BLaER1 (cell line): Measurements from ENCODE around the gene EEA1.

ENCODE experiments used
- H3K27ac ChIP-seq: shearing (Covaris generic); formaldehyde crosslinking; 2 replicates; pipeline ENCODE4 v1.8.1; 2022
- H3K27me3 ChIP-seq: shearing (Covaris generic); formaldehyde crosslinking; 2 replicates; pipeline ENCODE4 v1.8.1; 2022
- H3K36me3 ChIP-seq: shearing (Covaris generic); formaldehyde crosslinking; 2 replicates; pipeline ENCODE4 v1.8.1; 2022
- H3K4me1 ChIP-seq: shearing (Covaris generic); formaldehyde crosslinking; 2 replicates; pipeline ENCODE4 v1.8.1; 2022
- H3K4me2 ChIP-seq: shearing (Covaris generic); formaldehyde crosslinking; 2 replicates; pipeline ENCODE4 v1.8.1; 2022
- H3K4me3 ChIP-seq: shearing (Covaris generic); formaldehyde crosslinking; 2 replicates; pipeline ENCODE4 v1.8.1; 2022
- H3K9ac ChIP-seq: shearing (Covaris generic); formaldehyde crosslinking; 2 replicates; pipeline ENCODE4 v1.8.1; 2022
- H3K9me3 ChIP-seq: shearing (Covaris generic); formaldehyde crosslinking; 2 replicates; pipeline ENCODE4 v1.8.1; 2022
- H4K20me1 ChIP-seq: shearing (Covaris generic); formaldehyde crosslinking; 2 replicates; pipeline ENCODE4 v1.8.1; 2022
- Cebpa-rat ChIP-seq: shearing (Covaris generic); IDR thresholded peaks from 2 replicates; pipeline ENCODE4 v1.8.1; 2022

EEA1 gene

GRCh38 chr12:92921877-92922276 lies 7.2 kb downstream of the EEA1 start:
- Histone ChIP-seq H3K9ac (no peak overlapping the region), H3K4me1 (peaks cover 11% of the 10 kb centered on the region), H3K27me3 (no peaks in the 10 kb centered on the region), H3K9me3 (peaks cover 17% of the 10 kb centered on the region), H3K27ac (no peak overlapping the region), H3K4me2 (no peak overlapping the region), H3K36me3 (peaks cover 10% of the 10 kb centered on the region), H4K20me1 (peaks cover 22% of the 10 kb centered on the region), H3K4me3 (no peak overlapping the region)
- TF ChIP-seq Cebpa-rat: no peak

- Histone ChIP-seq H3K27ac (no peak overlapping the region), H3K9me3 (peaks cover 32% of the 10 kb centered on the region), H3K4me1 (no peaks in the 10 kb centered on the region), H3K4me3 (no peak overlapping the region), H3K36me3 (peaks cover 24% of the 10 kb centered on the region; the same call in 1 of the 2 replicates), H4K20me1 (peaks cover 9% of the 10 kb centered on the region; the same call in 1 of the 2 replicates), H3K4me2 (no peak overlapping the region), H3K9ac (no peak overlapping the region), H3K27me3 (no peaks in the 10 kb centered on the region)
- TF ChIP-seq Cebpa-rat: no peak
Observed at GRCh38 chr12:92915365-92915764, 13.7 kb downstream of the EEA1 start.

- no peak for TF ChIP-seq Cebpa-rat
- Histone ChIP-seq H3K4me1 (no peaks in the 10 kb centered on the region), H3K27me3 (no peaks in the 10 kb centered on the region), H4K20me1 (peaks cover 9% of the 10 kb centered on the region; the same call in 1 of the 2 replicates), H3K27ac (no peak overlapping the region), H3K36me3 (peaks cover 32% of the 10 kb centered on the region), H3K4me2 (no peak overlapping the region), H3K9me3 (peaks cover 43% of the 10 kb centered on the region), H3K4me3 (no peak overlapping the region), H3K9ac (no peak overlapping the region)
Observed at GRCh38 chr12:92914170-92914569, 14.9 kb downstream of the EEA1 start.

DNA sequence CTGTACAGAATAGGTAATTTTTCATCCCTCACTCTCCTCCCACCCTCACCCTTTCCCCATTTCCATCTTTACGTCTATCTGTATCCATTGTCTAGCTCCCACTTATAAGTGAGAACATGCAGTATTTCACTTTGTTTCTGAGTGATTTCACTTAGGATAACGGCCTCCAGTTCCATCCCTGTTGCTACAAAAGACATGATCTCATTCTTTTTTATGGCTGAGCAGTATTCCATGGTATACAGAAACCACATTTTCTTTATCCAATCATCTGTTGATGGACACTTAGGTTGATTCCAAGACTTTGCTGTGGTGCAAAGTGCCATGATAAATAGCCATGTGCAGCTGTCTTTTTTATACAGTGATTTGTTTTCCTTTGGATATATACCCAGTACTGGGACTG lies 16.4 kb downstream of the EEA1 start:
- no peak overlapping the region for H3K4me2 ChIP-seq
- peaks cover 4% of the 10 kb centered on the region; the same call in 1 of the 2 replicates for H3K4me1 ChIP-seq
- H3K36me3 ChIP-seq: peaks cover 36% of the 10 kb centered on the region
- H3K4me3 ChIP-seq: no peak overlapping the region
- no peak overlapping the region for H3K27ac ChIP-seq
- TF ChIP-seq Cebpa-rat: no peak
- H3K9me3 ChIP-seq: peaks cover 50% of the 10 kb centered on the region
- peaks cover 9% of the 10 kb centered on the region; the same call in 1 of the 2 replicates for H4K20me1 ChIP-seq
- H3K27me3 ChIP-seq: no peaks in the 10 kb centered on the region
- no peak overlapping the region for H3K9ac ChIP-seq

DNA sequence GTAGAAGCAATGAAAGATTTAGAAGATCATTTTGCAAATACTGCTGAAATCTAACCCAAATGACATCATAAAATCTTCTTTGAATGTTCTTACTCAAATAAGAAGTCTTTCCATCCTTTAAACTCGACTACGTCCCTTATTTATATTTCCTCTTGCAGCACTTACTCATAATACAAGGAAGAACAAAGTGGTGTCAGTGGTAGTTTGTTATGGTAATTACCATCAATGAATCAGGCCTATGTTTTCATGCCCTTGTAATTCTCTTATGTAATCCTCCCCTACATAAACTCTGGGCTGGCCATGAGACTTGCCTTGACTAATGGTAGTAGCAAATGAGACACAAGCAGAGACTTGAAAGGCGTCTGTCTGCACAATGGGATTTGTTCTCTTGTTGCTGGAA lies 17.0 kb downstream of the EEA1 start:
- H3K27me3 ChIP-seq: no peaks in the 10 kb centered on the region
- H4K20me1 ChIP-seq: peaks cover 9% of the 10 kb centered on the region; the same call in 1 of the 2 replicates
- H3K4me2 ChIP-seq: no peak overlapping the region
- no peak overlapping the region for H3K9ac ChIP-seq
- peaks cover 36% of the 10 kb centered on the region for H3K36me3 ChIP-seq
- peaks cover 4% of the 10 kb centered on the region; the same call in 1 of the 2 replicates for H3K4me1 ChIP-seq
- TF ChIP-seq Cebpa-rat: no peak
- H3K9me3 ChIP-seq: peaks cover 50% of the 10 kb centered on the region
- H3K4me3 ChIP-seq: no peak overlapping the region
- no peak overlapping the region for H3K27ac ChIP-seq

- no peak overlapping the region for H3K4me3 ChIP-seq
- H3K4me1 ChIP-seq: peaks cover 4% of the 10 kb centered on the region; the same call in 1 of the 2 replicates
- peaks cover 53% of the 10 kb centered on the region for H3K9me3 ChIP-seq
- H4K20me1 ChIP-seq: peaks cover 9% of the 10 kb centered on the region; the same call in 1 of the 2 replicates
- H3K4me2 ChIP-seq: no peak overlapping the region
- H3K36me3 ChIP-seq: peaks cover 36% of the 10 kb centered on the region
- H3K27ac ChIP-seq: no peak overlapping the region
- no peaks in the 10 kb centered on the region for H3K27me3 ChIP-seq
- no peak overlapping the region for H3K9ac ChIP-seq
- no peak for TF ChIP-seq Cebpa-rat
Observed at GRCh38 chr12:92911339-92911738, 17.8 kb downstream of the EEA1 start.

DNA sequence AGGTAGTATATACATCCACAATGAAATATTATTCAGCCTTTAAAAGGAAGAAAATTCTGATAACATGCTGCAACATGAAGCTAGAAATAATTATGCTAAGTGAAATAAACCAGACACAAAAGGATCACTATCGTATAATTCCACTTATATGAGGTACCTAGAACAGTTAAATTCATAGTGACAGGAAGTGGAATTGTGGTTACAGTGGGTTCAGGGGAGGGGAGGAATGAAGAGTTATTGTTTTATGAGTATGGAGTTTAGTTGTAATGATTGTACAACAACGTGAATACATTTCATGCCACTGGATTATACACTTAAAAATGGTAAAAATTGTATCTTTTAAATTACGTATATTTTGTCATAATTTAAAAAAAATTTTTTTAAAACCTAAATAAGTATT lies 21.0 kb downstream of the EEA1 start:
- H3K36me3 ChIP-seq: peaks cover 23% of the 10 kb centered on the region
- H3K27ac ChIP-seq: no peak overlapping the region
- peaks cover 13% of the 10 kb centered on the region; the same call in 1 of the 2 replicates for H4K20me1 ChIP-seq
- no peak overlapping the region for H3K9ac ChIP-seq
- peaks cover 54% of the 10 kb centered on the region for H3K9me3 ChIP-seq
- peaks cover 4% of the 10 kb centered on the region; the same call in 1 of the 2 replicates for H3K4me1 ChIP-seq
- H3K4me2 ChIP-seq: no peak overlapping the region
- no peak for TF ChIP-seq Cebpa-rat
- H3K27me3 ChIP-seq: no peaks in the 10 kb centered on the region
- no peak overlapping the region for H3K4me3 ChIP-seq

GRCh38 chr12:92905811-92906554 lies 23.1 kb downstream of the EEA1 start:
- Histone ChIP-seq H3K9ac (no peak overlapping the region), H3K4me2 (no peak overlapping the region), H3K4me1 (peaks cover 4% of the 10 kb centered on the region; the same call in 1 of the 2 replicates)

GRCh38 chr12:92905258-92905810 lies 23.8 kb downstream of the EEA1 start:
- no peak for TF ChIP-seq Cebpa-rat
- no peak overlapping the region for H3K9ac ChIP-seq
- H3K27ac ChIP-seq: no peak overlapping the region
- 0 out of 2 replicates have a peak, but pooled peaks cover 7% of the 10 kb centered on the region for H4K20me1 ChIP-seq
- no peak overlapping the region for H3K4me3 ChIP-seq
- H3K27me3 ChIP-seq: no peaks in the 10 kb centered on the region
- peaks cover 4% of the 10 kb centered on the region; the same call in 1 of the 2 replicates for H3K4me1 ChIP-seq
- peaks cover 18% of the 10 kb centered on the region for H3K36me3 ChIP-seq
- peaks cover 55% of the 10 kb centered on the region for H3K9me3 ChIP-seq
- H3K4me2 ChIP-seq: no peak overlapping the region

More at GRCh38 chr12:92905811-92906554, 23.1 kb downstream of the EEA1 start:
- no peak overlapping the region for H3K4me3 ChIP-seq
- peaks cover 18% of the 10 kb centered on the region for H3K36me3 ChIP-seq
- H3K27me3 ChIP-seq: no peaks in the 10 kb centered on the region
- TF ChIP-seq Cebpa-rat: no peak
- peaks cover 60% of the 10 kb centered on the region for H3K9me3 ChIP-seq
- H4K20me1 ChIP-seq: peaks cover 5% of the 10 kb centered on the region; the same call in 1 of the 2 replicates
- no peak overlapping the region for H3K27ac ChIP-seq

GRCh38 chr12:92900941-92901340 lies 28.2 kb downstream of the EEA1 start:
- H4K20me1 ChIP-seq: peaks cover 22% of the 10 kb centered on the region; the same call in 1 of the 2 replicates
- H3K4me1 ChIP-seq: no peaks in the 10 kb centered on the region
- no peak for TF ChIP-seq Cebpa-rat
- H3K4me3 ChIP-seq: no peak overlapping the region
- no peak overlapping the region for H3K4me2 ChIP-seq
- H3K27me3 ChIP-seq: no peaks in the 10 kb centered on the region
- H3K9ac ChIP-seq: no peak overlapping the region
- H3K9me3 ChIP-seq: peaks cover 40% of the 10 kb centered on the region
- no peak overlapping the region for H3K27ac ChIP-seq
- peaks cover 23% of the 10 kb centered on the region for H3K36me3 ChIP-seq
